Placental pericyte (primary cell): ENCODE results near the gene C16orf74. TPM values are rescaled to one million over a fixed set of nuclear protein-coding genes. Genes with fewer than 3 reads are reported as not detected.

Experiments used
- small RNA-seq: library from RNA; depleted of rRNA; stranded (forward); fragments of <200 nt; gene quantifications from one replicate; pipeline ENCODE3, GENCODE V24; 2012; ENCODE audit warnings: low replicate concordance
- total RNA-seq: library from RNA; depleted of rRNA; stranded (reverse); fragments of >200 nt; gene quantifications from 2 replicates; pipeline ENCODE4 v1.2.3, GENCODE V29; 2012

The C16orf74 gene
- total RNA-seq: 11.2 and 21.8 TPM in 2 replicates

GRCh38 chr16:85750827-85751697 is at the start of gene C16orf74:
Gene C16orf74 (minus strand): TSS chr16:85751096. CDS start chr16:85735217, 15,879 bp downstream.

DNA sequence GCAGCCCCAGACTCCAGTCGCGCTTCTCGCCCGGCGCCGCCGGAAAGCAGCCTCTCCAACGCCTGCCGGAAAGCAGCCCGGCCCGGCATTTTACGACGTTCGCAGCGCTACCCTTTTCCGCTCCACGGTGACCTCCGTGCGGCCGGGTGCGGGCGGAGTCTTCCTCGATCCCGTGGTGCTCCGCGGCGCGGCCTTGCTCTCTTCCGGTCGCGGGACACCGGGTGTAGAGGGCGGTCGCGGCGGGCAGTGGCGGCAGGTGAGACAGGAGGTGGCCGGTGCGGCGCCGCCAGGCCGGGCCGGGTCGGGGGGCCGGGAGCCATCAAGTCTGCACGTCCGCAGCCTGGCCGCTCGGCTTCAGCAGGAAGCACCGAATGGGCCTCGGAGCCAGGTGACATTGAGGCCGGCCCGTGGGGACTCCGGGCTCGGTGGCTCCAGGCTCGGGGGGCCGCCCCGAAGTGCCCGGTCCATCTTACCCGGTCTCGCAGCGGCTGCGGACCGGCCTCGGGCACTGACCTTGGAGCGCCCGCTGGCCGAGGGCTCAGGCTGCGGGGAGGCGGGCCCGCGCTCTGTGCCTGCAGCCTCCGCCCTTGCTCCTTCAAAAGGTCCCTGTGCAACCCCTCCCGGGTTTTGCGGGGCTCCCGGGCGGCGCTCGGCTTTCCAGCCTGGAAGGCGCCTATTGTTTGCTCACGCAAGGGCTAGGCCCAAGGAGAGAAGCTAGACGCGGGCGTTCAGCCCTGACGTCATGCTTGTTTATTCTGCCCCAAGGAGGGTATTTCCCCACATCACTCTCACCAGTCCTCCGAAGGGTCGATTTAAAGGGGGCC is 48.8 kb upstream of the C16orf74 start, which contains the start of the genes COX4I1 and EMC8:
TSS of gene COX4I1 (plus strand) at position 199 of the 824 bp plus-strand sequence. CDS start 1,511 bp downstream, outside the sequence.
TSS of gene EMC8 (minus strand) at position 48 of the 824 bp plus-strand sequence. CDS start 249 bp downstream, outside the sequence.

GRCh38 chr16:85688586-85689284 is 62.2 kb downstream of the C16orf74 start, which contains the start of gene GINS2:
Gene GINS2 (minus strand): TSS chr16:85688954. CDS start chr16:85688898, 56 bp downstream.

Small RNA genes within 50 kb of the gene (small RNA-seq; reads per million reads assigned to genes)
- gene RN7SL381P: not detected
- gene RNU1-103P: not detected

Other genes starting within 250 kb of the C16orf74 start
- gene GSE1, start 137.8 kb downstream of the C16orf74 start, total RNA-seq: 40.5 and 55.3 TPM in 2 replicates
- gene GINS2, start 62.1 kb downstream of the C16orf74 start, total RNA-seq: 0.66 and 16.5 TPM in 2 replicates
- gene EMC8, start 48.4 kb upstream of the C16orf74 start, total RNA-seq: 31.5 and 41.8 TPM in 2 replicates
- gene COX4I1, start 48.6 kb upstream of the C16orf74 start, total RNA-seq: 226 and 395 TPM in 2 replicates
- gene IRF8, start 148.1 kb upstream of the C16orf74 start, total RNA-seq: 0.22 and 0.29 TPM in 2 replicates